ENCODE measurements around the gene CCAR1. TPM values are rescaled to one million over a fixed set of nuclear protein-coding genes. Genes with fewer than 3 reads are reported as not detected.
A peak's percentile ranks its signal among the peaks of the same experiment; 100 is the strongest.
"Not testable (repeated sequence)": the region's sequence is repeated elsewhere in the genome, so short reads cannot be mapped to it uniquely, and the experiment has no call there.

Gene CCAR1
- polyA plus RNA-seq, 1 donor, result 86.8 TPM

DNA sequence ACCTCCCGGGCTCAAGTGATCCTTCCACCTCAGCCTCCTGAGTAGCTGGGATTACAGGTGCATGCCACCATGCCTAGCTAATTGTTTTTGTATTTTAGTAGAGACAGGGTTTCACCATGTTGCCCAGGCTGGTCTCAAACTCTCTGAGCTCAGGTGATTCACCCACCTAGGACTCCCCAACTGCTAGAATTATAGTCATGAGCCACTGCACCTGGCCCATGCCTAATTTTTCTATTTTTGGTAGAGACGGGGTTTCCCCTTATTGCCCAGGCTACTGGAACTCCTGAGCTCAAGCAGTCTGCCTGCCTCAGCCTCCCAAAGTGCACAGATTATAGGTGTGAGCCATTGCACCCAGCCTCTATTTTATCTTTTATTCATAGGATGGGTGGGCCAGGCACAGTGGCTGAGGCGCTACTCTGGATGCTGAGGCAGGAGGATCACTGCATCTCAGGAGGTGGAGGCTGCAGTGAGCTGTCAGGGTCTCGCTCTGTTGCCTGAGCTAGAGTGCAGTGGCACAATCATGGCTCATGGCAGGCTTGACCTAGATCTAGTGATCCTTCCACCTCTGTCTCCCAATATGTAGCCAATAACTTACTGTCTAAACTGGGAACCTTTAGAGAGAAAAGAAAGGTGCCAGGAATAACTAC lies 75.0 kb downstream of the CCAR1 start:
- Histone ChIP-seq H3K9me3 (ENCODE audit: control insufficient read depth, low read depth, low read length) (no peaks in the 10 kb centered on the region), H3K4me3 (ENCODE audit: low read length) (no peak overlapping the region), H3K4me1 (ENCODE audit: control insufficient read depth, insufficient read depth, low read length) (no peaks in the 10 kb centered on the region), H3K27ac (ENCODE audit: low read length) (no peak overlapping the region), H3K27me3 (ENCODE audit: control insufficient read depth, insufficient read depth, low read length) (no peaks in the 10 kb centered on the region), H3K36me3 (ENCODE audit: control insufficient read depth, insufficient read depth, low read length) (peaks cover 28% of the 10 kb centered on the region)
- no peak for DNase-seq
- no CpG with 5 or more reads among the region's 4 CpGs for WGBS (ENCODE audit: insufficient coverage, low lambda C conversion rate)

DNA sequence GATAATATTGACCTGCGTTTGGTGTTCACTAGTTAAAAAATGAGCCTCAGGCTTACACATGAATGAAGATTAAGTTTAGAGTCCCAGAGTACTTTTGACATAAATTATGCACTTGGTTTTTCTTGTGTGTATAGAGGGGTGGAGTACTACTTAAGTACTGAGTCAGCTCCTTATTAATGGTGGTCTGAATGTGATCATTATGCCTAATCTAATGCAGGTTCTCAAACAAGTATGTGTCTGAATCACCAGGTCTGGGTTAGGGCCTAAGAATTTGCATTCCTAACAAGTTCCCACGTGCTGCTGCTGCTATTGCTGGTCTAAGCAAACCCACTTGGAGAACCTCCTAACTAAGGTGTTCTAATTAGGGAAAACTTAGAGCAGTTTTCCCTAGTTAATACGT lies 75.6 kb downstream of the CCAR1 start:
- Histone ChIP-seq H3K4me3 (ENCODE audit: low read length) (no peak overlapping the region), H3K36me3 (ENCODE audit: control insufficient read depth, insufficient read depth, low read length) (peaks cover 26% of the 10 kb centered on the region), H3K27ac (ENCODE audit: low read length) (no peak overlapping the region), H3K4me1 (ENCODE audit: control insufficient read depth, insufficient read depth, low read length) (no peaks in the 10 kb centered on the region), H3K9me3 (ENCODE audit: control insufficient read depth, low read depth, low read length) (no peaks in the 10 kb centered on the region), H3K27me3 (ENCODE audit: control insufficient read depth, insufficient read depth, low read length) (no peaks in the 10 kb centered on the region)
- no peak for DNase-seq
- no CpG with 5 or more reads among the region's 3 CpGs for WGBS (ENCODE audit: insufficient coverage, low lambda C conversion rate)

DNA sequence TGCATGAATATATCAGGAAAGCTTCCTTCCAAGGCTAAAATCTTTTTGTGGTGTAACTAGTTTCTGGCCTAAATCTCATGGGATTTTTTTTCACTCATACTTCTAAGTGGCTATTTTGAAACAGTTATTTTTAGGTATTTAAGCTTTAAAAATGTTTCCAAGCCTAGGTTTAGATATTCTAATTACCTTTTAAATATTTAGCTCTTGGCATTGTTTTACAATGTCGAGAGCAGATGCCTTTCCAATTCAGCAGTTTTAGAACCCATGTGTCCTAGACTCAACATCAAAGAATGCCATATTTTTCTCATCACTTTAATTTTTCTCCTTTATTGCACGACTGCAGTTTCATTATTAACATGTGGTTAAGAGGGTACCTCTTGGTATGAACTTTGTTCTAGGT lies 79.2 kb downstream of the CCAR1 start:
- 100% methylated on average over 1 of the region's 2 CpGs for WGBS (ENCODE audit: insufficient coverage, low lambda C conversion rate)
- H3K4me3 ChIP-seq (ENCODE audit: low read length), result no peak overlapping the region
- no peak overlapping the region for H3K27ac ChIP-seq (ENCODE audit: low read length)
- DNase-seq, result no peak
- peaks cover 10% of the 10 kb centered on the region for H3K36me3 ChIP-seq (ENCODE audit: control insufficient read depth, insufficient read depth, low read length)
- H3K4me1 ChIP-seq (ENCODE audit: control insufficient read depth, insufficient read depth, low read length), result no peaks in the 10 kb centered on the region
- no peaks in the 10 kb centered on the region for H3K27me3 ChIP-seq (ENCODE audit: control insufficient read depth, insufficient read depth, low read length)
- no peaks in the 10 kb centered on the region for H3K9me3 ChIP-seq (ENCODE audit: control insufficient read depth, low read depth, low read length)

DNA sequence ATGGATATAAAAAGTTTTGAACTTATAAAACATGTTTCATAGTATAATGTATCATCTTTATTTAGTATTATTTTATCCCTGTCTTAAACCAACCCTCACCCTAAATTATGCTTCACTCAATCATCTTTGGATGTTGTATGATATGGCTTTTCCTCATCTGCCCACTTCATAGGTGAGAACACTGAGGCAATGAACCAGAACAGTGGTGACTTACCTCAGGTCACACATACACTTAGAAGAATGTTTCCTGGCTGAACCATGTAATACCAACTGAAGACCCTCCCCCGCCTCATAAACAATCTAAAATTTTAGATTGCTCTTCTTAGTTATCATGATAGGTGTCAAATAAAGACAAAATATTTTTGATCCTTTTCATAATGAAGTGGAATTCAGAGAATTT lies 83.7 kb downstream of the CCAR1 start:
- no CpG with 5 or more reads among the region's 1 CpG for WGBS (ENCODE audit: insufficient coverage, low lambda C conversion rate)
- H3K9me3 ChIP-seq (ENCODE audit: control insufficient read depth, low read depth, low read length), result no peaks in the 10 kb centered on the region
- H3K27me3 ChIP-seq (ENCODE audit: control insufficient read depth, insufficient read depth, low read length), result no peaks in the 10 kb centered on the region
- no peak overlapping the region for H3K27ac ChIP-seq (ENCODE audit: low read length)
- no peak for DNase-seq
- no peak overlapping the region for H3K4me3 ChIP-seq (ENCODE audit: low read length)
- no peaks in the 10 kb centered on the region for H3K36me3 ChIP-seq (ENCODE audit: control insufficient read depth, insufficient read depth, low read length)
- H3K4me1 ChIP-seq (ENCODE audit: control insufficient read depth, insufficient read depth, low read length), result no peaks in the 10 kb centered on the region

DNA sequence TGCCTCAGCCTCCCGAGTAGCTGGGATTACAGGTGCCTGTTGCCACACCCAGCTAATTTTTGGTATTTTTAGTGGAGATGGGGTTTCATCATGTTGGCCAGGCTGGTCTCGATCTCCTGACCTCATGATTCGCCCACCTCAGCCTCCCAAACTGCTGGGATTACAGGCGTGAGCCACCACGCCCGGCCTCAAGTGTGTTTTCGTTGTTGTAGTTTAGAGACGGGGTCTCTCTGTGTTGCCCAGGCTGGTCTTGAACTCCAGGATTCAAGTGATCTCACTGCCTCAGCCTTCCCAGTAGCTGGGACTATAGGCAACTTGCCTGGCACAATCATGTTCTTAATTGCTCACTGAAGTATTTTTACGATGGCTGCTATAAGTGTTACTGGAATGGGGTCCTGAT lies 89.8 kb downstream of the CCAR1 start:
- H3K27me3 ChIP-seq (ENCODE audit: control insufficient read depth, insufficient read depth, low read length); DNase-seq; H3K27ac ChIP-seq (ENCODE audit: low read length); H3K9me3 ChIP-seq (ENCODE audit: control insufficient read depth, low read depth, low read length); H3K4me1 ChIP-seq (ENCODE audit: control insufficient read depth, insufficient read depth, low read length); H3K4me3 ChIP-seq (ENCODE audit: low read length); H3K36me3 ChIP-seq (ENCODE audit: control insufficient read depth, insufficient read depth, low read length): not testable (repeated sequence)
- no CpG with 5 or more reads among the region's 9 CpGs for WGBS (ENCODE audit: insufficient coverage, low lambda C conversion rate)

DNA sequence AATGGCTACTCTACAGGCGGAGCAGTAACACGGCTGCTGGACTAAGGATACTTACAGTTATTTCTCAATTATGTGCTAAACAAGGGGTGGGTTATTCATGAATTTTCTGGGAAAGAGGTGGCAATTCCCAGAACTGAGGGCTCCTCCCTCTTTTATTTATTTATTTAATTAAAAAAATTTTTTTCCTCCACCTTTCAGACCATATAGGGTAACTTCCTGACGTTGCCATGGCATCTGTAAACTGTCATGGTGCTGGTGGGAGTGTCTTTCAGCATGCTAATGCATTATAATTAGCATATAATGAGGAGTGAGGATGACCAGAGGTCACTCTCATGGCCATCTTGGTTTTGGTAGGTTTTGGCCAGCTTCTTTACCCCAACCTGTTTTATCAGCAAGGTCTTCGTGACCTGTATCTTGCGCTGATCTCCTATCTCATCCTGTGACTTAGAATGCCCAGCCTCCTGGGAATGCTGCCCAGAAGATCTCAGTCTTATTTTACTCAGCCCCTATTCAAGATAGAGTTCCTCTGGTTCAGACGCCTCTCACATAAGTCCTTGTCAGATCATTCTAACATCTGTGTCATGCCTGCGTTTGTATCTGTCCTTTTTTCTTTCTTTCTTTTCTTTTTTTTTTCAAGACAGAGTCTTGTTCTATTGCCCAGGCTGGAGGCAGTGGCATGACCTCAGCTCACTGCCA lies 90.4 kb downstream of the CCAR1 start:
- 100% methylated on average over 4 of the region's 7 CpGs for WGBS (ENCODE audit: insufficient coverage, low lambda C conversion rate)
- no peak overlapping the region for H3K4me3 ChIP-seq (ENCODE audit: low read length)
- H3K4me1 ChIP-seq (ENCODE audit: control insufficient read depth, insufficient read depth, low read length), result no peaks in the 10 kb centered on the region
- no peaks in the 10 kb centered on the region for H3K36me3 ChIP-seq (ENCODE audit: control insufficient read depth, insufficient read depth, low read length)
- H3K27me3 ChIP-seq (ENCODE audit: control insufficient read depth, insufficient read depth, low read length), result no peaks in the 10 kb centered on the region
- no peak overlapping the region for H3K27ac ChIP-seq (ENCODE audit: low read length)
- H3K9me3 ChIP-seq (ENCODE audit: control insufficient read depth, low read depth, low read length), result no peaks in the 10 kb centered on the region
- no peak for DNase-seq

DNA sequence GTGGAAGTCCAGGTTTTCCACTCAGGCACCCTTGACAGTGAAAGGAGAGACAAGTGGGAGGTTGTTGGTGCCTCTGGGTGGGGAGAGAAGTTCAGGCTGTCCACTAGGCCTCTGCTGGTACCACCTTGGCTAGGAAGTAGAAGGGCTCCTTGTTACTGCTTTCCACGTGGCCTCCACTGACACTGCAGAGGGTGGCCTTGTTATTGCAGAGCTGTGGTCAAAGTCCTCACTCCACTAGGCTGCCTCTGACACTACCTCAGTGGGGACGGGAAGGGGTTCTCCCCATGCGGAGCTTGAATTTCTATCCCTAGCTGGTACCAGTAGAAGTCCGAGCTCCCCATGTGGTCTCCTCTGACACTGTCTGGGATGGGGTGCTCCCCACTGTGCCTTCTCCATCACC lies 91.4 kb downstream of the CCAR1 start:
- Histone ChIP-seq H3K36me3 (ENCODE audit: control insufficient read depth, insufficient read depth, low read length) (no peaks in the 10 kb centered on the region), H3K4me3 (ENCODE audit: low read length) (no peak overlapping the region), H3K9me3 (ENCODE audit: control insufficient read depth, low read depth, low read length) (no peaks in the 10 kb centered on the region), H3K27ac (ENCODE audit: low read length) (no peak overlapping the region), H3K4me1 (ENCODE audit: control insufficient read depth, insufficient read depth, low read length) (peaks cover 9% of the 10 kb centered on the region), H3K27me3 (ENCODE audit: control insufficient read depth, insufficient read depth, low read length) (no peaks in the 10 kb centered on the region)
- WGBS (ENCODE audit: insufficient coverage, low lambda C conversion rate), result no CpG with 5 or more reads among the region's 4 CpGs
- DNase-seq, result peak; percentile 17 to 29

DNA sequence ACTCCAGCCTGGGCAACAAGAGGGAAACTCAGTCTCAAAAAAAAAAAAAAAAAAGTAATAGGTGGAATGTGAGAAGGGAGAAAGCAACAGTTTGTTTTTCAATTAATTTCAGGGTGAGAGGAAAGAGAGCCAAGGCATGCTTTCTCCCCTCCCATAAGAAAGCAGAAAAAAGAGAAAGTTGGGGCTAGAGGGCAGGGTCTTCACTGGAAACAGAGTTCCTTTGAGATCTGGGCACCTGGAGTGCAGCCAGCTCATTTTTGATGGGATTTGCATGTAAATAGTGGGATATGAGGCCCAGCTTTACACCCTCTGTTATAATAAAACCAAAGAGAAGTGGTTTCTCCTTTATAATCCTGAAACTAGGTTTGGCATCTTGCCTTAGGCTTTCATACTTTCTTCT lies 92.5 kb downstream of the CCAR1 start:
- Histone ChIP-seq H3K4me1 (ENCODE audit: control insufficient read depth, insufficient read depth, low read length) (peaks cover 9% of the 10 kb centered on the region), H3K27me3 (ENCODE audit: control insufficient read depth, insufficient read depth, low read length) (no peaks in the 10 kb centered on the region), H3K4me3 (ENCODE audit: low read length) (no peak overlapping the region), H3K27ac (ENCODE audit: low read length) (no peak overlapping the region), H3K36me3 (ENCODE audit: control insufficient read depth, insufficient read depth, low read length) (no peaks in the 10 kb centered on the region), H3K9me3 (ENCODE audit: control insufficient read depth, low read depth, low read length) (no peaks in the 10 kb centered on the region)
- no peak for DNase-seq

DNA sequence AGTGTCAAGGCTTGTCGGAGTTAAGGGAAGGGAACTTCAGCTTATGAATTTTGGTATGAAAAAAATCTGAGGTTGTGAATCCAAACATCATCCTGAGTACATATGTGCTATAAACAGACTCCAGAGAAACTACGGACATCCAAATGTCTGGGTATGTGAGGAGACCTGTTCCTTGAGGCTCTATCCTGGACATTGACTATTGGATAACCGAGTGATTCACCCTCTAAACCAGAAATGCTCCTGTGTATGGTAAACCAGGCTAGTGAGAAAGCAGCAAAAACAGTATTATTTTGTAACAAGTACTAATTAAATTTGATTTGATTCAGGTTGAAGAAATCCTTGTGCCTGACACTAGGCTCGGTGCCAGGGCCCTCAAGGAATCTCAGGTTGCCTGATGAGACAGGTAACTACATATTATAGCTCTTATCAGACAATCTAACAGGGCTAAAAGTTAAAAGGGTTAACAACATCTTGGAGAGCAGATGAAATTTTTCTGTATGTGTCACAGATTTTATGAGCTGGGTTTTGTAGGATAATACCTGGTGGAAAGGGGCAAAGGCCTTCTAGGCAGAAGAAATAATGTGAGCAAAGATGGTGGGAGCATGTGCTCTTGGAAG lies 95.9 kb downstream of the CCAR1 start:
- Histone ChIP-seq H3K9me3 (ENCODE audit: control insufficient read depth, low read depth, low read length) (no peaks in the 10 kb centered on the region), H3K27ac (ENCODE audit: low read length) (no peak overlapping the region), H3K4me1 (ENCODE audit: control insufficient read depth, insufficient read depth, low read length) (peaks cover 9% of the 10 kb centered on the region), H3K4me3 (ENCODE audit: low read length) (no peak overlapping the region), H3K27me3 (ENCODE audit: control insufficient read depth, insufficient read depth, low read length) (no peaks in the 10 kb centered on the region), H3K36me3 (ENCODE audit: control insufficient read depth, insufficient read depth, low read length) (no peaks in the 10 kb centered on the region)
- 100% methylated on average over 1 of the region's 4 CpGs for WGBS (ENCODE audit: insufficient coverage, low lambda C conversion rate)
- peak; percentile 34 to 44 for DNase-seq

DNA sequence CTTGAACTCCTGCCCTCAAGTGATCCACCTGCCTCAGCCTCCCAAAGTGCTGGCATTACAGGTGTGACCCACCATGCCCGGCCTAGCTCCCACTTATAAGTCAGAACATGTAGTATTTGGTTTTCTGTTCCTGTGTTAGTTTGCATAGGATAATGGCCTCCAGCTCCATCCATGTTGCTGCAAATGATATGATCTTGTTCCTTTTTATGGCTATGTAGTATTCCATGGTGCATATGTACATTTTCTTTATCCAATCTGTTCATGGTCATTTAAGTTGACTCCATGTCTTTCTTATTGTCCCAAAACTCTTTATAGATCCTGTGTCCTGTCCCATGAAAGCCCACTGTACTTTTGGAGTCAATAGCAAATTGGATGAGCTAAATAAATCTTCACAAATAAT lies 99.3 kb downstream of the CCAR1 start:
- not testable (repeated sequence) for H3K36me3 ChIP-seq (ENCODE audit: control insufficient read depth, insufficient read depth, low read length); H3K4me3 ChIP-seq (ENCODE audit: low read length); DNase-seq; H3K27ac ChIP-seq (ENCODE audit: low read length); H3K9me3 ChIP-seq (ENCODE audit: control insufficient read depth, low read depth, low read length); H3K27me3 ChIP-seq (ENCODE audit: control insufficient read depth, insufficient read depth, low read length); H3K4me1 ChIP-seq (ENCODE audit: control insufficient read depth, insufficient read depth, low read length)
- no CpG with 5 or more reads among the region's 1 CpG for WGBS (ENCODE audit: insufficient coverage, low lambda C conversion rate)

DNA sequence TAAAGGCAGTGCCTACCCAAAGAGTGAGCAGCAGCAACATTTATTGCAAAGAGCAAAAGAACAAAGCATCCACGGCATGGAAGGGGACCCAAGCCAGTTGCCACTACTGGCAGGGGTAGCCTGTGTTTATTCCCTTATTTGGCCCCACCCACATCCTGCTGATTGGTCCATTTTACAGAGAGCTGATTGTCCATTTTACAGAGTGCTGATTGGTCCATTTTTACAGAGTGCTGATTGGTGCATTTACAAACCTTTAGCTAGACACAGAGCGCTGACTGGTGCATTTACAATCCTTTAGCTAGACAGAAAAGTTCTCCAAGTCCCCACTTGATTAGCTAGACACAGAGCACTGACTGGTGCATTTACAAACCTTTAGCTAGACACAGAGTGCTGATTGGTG lies 101.6 kb downstream of the CCAR1 start:
- not testable (repeated sequence) for H3K27me3 ChIP-seq (ENCODE audit: control insufficient read depth, insufficient read depth, low read length); H3K4me3 ChIP-seq (ENCODE audit: low read length); DNase-seq; H3K4me1 ChIP-seq (ENCODE audit: control insufficient read depth, insufficient read depth, low read length); H3K36me3 ChIP-seq (ENCODE audit: control insufficient read depth, insufficient read depth, low read length); H3K9me3 ChIP-seq (ENCODE audit: control insufficient read depth, low read depth, low read length); H3K27ac ChIP-seq (ENCODE audit: low read length)
- WGBS (ENCODE audit: insufficient coverage, low lambda C conversion rate), result no CpG with 5 or more reads among the region's 2 CpGs
